NCI-H748 (cell line): ENCODE data around the gene C8G.

ENCODE experiments used
- DNase-seq: peaks from one replicate; lab custom pipeline; 2025; ENCODE audit not compliant: unreplicated experiment; lab: John Stamatoyannopoulos, UW

Gene C8G

GRCh38 chr9:136944519-136945332, at the start of gene C8G, which contains the start of gene FBXW5:
Gene C8G (plus strand): TSS chr9:136945243. CDS start chr9:136945321, 78 bp downstream.
Gene FBXW5 (minus strand): TSS chr9:136944738. CDS start chr9:136944083, 655 bp downstream.
- peak; percentile 96 for DNase-seq

- DNase-seq: no peak
Observed at GRCh38 chr9:136896027-136896426, 49.0 kb upstream of the C8G start.

GRCh38 chr9:136898483-136899100, 46.5 kb upstream of the C8G start:
- no peak for DNase-seq

GRCh38 chr9:136899196-136899595, 45.8 kb upstream of the C8G start:
- no peak for DNase-seq

DNA sequence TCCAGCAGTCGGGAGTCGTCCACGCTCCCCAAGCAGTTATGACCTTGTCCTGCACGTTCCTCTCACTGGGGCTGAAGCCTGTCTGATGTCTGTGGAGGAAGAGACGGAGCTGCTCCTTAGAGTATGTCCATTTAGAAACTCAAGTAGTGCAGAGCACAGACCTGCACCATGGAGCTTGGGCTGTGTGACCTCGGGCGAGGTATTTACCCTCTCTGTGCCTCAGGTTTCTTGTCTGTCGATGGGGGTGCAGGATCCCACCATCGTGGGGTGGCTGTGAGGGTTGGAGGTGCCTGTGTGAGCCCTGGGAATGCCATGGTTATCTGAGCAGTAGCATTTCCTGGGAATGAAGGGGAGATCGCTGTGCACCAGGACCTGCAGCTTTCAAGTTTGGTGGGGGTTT, 44.5 kb upstream of the C8G start:
- no peak for DNase-seq

DNA sequence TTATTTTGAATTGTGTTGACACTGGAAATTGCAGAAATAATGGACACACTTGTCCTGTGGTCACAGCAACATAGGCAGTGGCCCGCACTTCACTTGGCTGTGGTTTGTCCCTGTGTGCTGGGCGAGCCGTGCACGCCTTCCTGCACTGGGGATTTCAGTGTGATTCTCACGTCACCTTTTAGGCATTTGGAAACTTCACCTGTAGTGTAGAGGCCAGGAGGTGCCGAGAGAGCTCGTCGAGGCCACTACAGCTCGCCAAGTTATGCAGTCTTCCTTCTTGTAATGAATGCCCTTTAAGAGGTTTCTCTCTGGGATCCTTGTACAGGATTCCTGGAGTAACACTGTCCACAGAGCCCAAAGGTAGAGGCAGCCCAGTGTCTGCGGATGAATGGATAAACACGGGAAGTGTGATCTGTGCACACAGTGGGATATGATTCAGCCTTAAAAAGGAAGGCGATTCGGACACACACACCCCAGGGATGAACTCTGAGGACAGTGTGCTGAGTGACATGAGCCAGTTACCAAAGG, 44.0 kb upstream of the C8G start:
- no peak for DNase-seq

DNA sequence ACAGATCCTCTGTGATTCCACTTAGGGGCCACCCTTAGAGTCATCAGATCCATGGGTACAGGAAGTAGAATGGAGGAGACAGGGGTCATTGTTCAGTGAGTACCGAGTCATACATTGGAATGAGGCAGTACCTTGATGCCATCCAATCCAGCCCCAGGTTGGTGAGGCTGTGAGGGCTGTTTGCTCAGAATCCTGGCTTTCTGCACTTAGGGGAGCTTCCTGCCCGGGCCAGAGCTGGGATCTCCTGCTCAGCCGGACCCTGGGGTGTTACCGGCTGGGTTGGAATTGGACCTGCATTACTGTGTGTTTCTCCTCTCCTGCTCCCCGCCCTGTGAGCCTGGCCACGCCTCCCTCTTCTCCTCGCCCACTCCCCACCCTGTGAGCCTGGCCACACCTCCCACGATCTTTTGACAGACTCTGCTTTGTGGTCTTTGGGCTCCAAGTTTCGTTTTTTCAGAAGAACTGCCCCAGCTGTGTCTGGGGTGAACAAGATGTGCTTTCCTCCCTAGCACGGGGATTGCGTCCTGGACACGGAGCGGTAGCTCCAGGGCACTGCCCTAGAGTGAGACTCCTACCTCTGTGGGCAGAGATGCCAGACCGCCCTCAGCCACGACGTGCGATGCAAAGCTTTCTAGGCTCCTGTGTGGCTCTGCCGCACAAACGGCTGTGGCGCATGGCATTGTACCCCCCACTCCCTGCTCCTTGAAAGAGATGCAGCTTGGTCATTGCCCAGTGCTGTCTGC, 43.4 kb upstream of the C8G start:
- no peak for DNase-seq

GRCh38 chr9:136902259-136902821, 42.7 kb upstream of the C8G start:
- DNase-seq: no peak

GRCh38 chr9:136903041-136903554, 41.9 kb upstream of the C8G start:
- no peak for DNase-seq

GRCh38 chr9:136906266-136906665, 38.8 kb upstream of the C8G start:
- no peak for DNase-seq

DNA sequence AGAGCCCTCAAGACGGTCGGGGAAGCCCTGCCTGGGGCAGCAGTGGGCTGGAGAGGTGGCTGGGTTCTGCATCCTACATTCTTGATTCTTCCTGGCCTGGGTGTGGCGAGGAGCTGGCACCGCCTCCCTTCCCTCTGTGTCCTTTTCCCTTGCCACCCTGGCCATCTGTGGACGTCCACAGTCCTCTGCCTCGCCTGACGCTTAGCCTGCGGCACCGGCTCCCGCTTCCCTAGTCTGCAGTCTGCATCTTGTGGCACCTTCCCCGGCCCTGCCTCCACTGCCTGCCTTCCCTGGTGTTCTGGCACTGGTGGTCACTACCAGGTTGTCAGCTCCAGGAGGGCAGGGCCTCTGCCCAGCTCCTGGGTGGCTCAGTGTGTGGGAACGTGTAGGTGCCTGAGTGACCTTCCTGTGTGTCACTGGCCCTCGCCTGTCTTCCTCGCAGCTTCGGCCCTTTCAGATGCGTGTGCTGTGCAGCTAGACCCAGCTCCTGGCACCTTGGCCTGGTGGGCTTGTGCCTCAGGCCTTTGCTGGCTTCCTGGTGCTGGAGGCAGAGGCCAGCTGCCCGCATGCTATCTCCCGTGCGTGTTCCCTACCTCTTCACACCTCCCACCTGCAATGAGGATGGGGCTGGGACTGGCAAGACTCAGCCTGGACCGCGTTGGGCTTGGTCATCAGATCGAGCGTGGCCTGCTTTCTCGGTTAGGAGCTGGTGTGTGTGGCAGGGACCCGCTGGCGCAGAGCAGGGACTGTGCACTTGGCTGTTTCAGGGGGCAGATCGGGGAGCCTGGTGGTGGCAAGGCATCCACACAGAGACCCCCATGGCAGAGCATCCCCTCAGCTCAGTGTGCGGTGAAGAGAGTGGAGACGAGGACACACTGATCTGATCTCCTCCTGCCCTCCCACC, 37.8 kb upstream of the C8G start:
- DNase-seq: no peak

- DNase-seq: no peak
Observed at GRCh38 chr9:136910197-136910900, 34.7 kb upstream of the C8G start.

DNA sequence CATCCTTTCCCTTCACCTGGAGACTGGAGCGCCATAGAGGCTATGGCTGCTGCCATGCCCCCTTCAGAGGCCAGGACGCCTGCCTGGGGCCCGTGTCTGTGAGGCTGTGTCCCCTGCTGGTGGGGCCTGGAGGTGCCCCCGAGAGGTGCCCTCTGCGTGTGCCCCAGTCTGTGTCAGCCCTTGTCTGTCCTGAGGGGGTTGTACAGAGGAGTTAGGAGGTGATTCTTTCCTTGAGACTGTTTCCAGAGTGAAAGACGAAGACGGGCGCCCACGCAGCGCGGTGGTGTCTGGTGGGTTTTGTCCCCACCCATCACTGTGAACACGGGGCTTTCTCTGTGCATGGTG, 34.2 kb upstream of the C8G start:
- no peak for DNase-seq

GRCh38 chr9:136913701-136914438, 31.2 kb upstream of the C8G start:
- no peak for DNase-seq

- no peak for DNase-seq
Observed at GRCh38 chr9:136915632-136916329, 29.3 kb upstream of the C8G start.

GRCh38 chr9:136916330-136917184, 28.5 kb upstream of the C8G start:
- no peak for DNase-seq

DNA sequence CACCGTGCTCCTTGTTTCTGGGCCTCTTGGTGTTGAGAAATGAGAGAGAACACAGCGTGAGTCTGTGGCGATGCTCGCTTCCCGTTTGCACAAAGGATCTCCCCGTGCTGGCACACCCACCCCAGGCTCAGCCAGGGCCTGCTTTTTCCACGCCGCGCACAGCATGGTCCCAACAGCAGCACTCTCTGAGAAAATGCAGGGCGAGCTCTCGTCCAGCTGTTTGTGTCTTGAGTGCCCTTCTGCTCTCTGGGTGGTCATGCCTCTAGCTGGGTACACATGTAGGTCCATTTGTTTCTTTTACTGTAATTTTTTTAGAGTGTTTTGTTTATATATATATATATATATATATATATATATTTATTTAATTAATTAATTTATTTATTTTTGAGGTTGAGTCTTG, 27.1 kb upstream of the C8G start:
- DNase-seq: no peak
